ENCODE data around the gene TSPEAR. TPM values are rescaled to one million over a fixed set of nuclear protein-coding genes. Genes with fewer than 3 reads are reported as not detected.

The TSPEAR gene
- total and polyA plus RNA-seq, 2 of the 13 experiments (the other 11 are each of a cell fraction or from before 2014, with no cell fraction given): 0.07 to 0.32 TPM

GRCh38 chr21:44448651-44449131 is 262.7 kb downstream of the TSPEAR start (continued):
- no peak for TF ChIP-seq ZNF562 (CRISPR knock-in tag; IDR thresholded peaks at IDR 0.05; ENCODE audit: borderline replicate concordance)
- no peak for TF ChIP-seq HMG20A (CRISPR knock-in tag; IDR thresholded peaks at IDR 0.05; ENCODE audit: borderline replicate concordance)
- no peak for TF ChIP-seq ZNF34 (CRISPR knock-in tag; IDR thresholded peaks at IDR 0.05; ENCODE audit: borderline replicate concordance)
- TF ChIP-seq SOX5 (CRISPR knock-in tag; IDR thresholded peaks at IDR 0.05; ENCODE audit: borderline replicate concordance): no peak
- TF ChIP-seq ZNF607 (CRISPR knock-in tag; IDR thresholded peaks at IDR 0.05; ENCODE audit: borderline replicate concordance): no peak
- no peak for TF ChIP-seq DZIP1 (CRISPR knock-in tag; IDR thresholded peaks at IDR 0.05)
- TF ChIP-seq JDP2 (CRISPR knock-in tag; IDR thresholded peaks at IDR 0.05; ENCODE audit: borderline replicate concordance): no peak
- TF ChIP-seq ZNF10 (CRISPR knock-in tag; IDR thresholded peaks at IDR 0.05; ENCODE audit: borderline replicate concordance, low read depth): no peak
- no peak for TF ChIP-seq ATAD3A (CRISPR knock-in tag; IDR thresholded peaks at IDR 0.05)
- TF ChIP-seq ZNF530 (CRISPR knock-in tag; IDR thresholded peaks at IDR 0.05; ENCODE audit: low read depth): no peak
- no peak for TF ChIP-seq CTCF (CRISPR knock-in tag; IDR thresholded peaks at IDR 0.05)
- TF ChIP-seq NRL (CRISPR knock-in tag; IDR thresholded peaks at IDR 0.05; ENCODE audit: borderline replicate concordance): no peak
- no peak for TF ChIP-seq ZHX1 (CRISPR knock-in tag; IDR thresholded peaks at IDR 0.05; ENCODE audit: low read depth)
- peak; percentile 74 for TF ChIP-seq XRCC5 (optimal IDR thresholded peaks at IDR 0.05; ENCODE audit: low read length)
- TF ChIP-seq KLF9 (CRISPR knock-in tag; IDR thresholded peaks at IDR 0.05; ENCODE audit: low read depth): no peak
- no peak for TF ChIP-seq FOXP1 (IDR thresholded peaks at IDR 0.05)
- TF ChIP-seq FOXP1 (CRISPR knock-in tag; IDR thresholded peaks at IDR 0.05): no peak
- no peak for TF ChIP-seq ZNF850 (CRISPR knock-in tag; conservative IDR thresholded peaks at IDR 0.05)
- no peak for TF ChIP-seq MZF1 (CRISPR knock-in tag; IDR thresholded peaks at IDR 0.05; ENCODE audit: borderline replicate concordance)
- TF ChIP-seq HNRNPL (IDR thresholded peaks at IDR 0.05; ENCODE audit: low read depth, low read length): 0 out of 2 replicates have a peak, but pooled peaks have one; percentile 53
- TF ChIP-seq BRCA1 (CRISPR knock-in tag; IDR thresholded peaks at IDR 0.05): no peak
- TF ChIP-seq SNAPC2 (CRISPR knock-in tag; IDR thresholded peaks at IDR 0.05): no peak
- no peak for TF ChIP-seq PLRG1 (conservative IDR thresholded peaks at IDR 0.05)
- TF ChIP-seq ADNP (CRISPR knock-in tag; IDR thresholded peaks at IDR 0.05): no peak
